Measurements from ENCODE around the gene SBF2.

SBF2 gene

GRCh38 chr11:10164621-10165020, 129.4 kb downstream of the SBF2 start:
- TF ChIP-seq POLR2AphosphoS5 (IDR thresholded peaks at IDR 0.05; ENCODE audit: low read depth, low read length), result no peak
- no peak for TF ChIP-seq TAF1 (IDR thresholded peaks at IDR 0.05; ENCODE audit: borderline replicate concordance, insufficient read depth, low read length)
- TF ChIP-seq REST (IDR thresholded peaks at IDR 0.05; ENCODE audit: insufficient read depth in 1 of 2, low read depth in 2 of 2, low read length in 2 of 2), result no peak
- no peak for TF ChIP-seq SIN3A (IDR thresholded peaks at IDR 0.05; ENCODE audit: borderline replicate concordance, insufficient read depth, low read length)
- no peak for TF ChIP-seq FOXP2 (optimal IDR thresholded peaks at IDR 0.05; ENCODE audit: borderline replicate concordance, extremely low read depth, extremely low read length, insufficient read depth)

- TF ChIP-seq FOXP2 (optimal IDR thresholded peaks at IDR 0.05; ENCODE audit: borderline replicate concordance, extremely low read depth, extremely low read length, insufficient read depth) (no peak), SIN3A (IDR thresholded peaks at IDR 0.05; ENCODE audit: borderline replicate concordance, insufficient read depth, low read length) (no peak), REST (IDR thresholded peaks at IDR 0.05; ENCODE audit: insufficient read depth in 1 of 2, low read depth in 2 of 2, low read length in 2 of 2) (no peak), POLR2AphosphoS5 (IDR thresholded peaks at IDR 0.05; ENCODE audit: low read depth, low read length) (no peak), TAF1 (IDR thresholded peaks at IDR 0.05; ENCODE audit: borderline replicate concordance, insufficient read depth, low read length) (no peak)
Measured at GRCh38 chr11:10162222-10162621, 131.8 kb downstream of the SBF2 start.

GRCh38 chr11:10160350-10160749, 133.7 kb downstream of the SBF2 start:
- TF ChIP-seq TAF1 (IDR thresholded peaks at IDR 0.05; ENCODE audit: borderline replicate concordance, insufficient read depth, low read length), result no peak
- no peak for TF ChIP-seq FOXP2 (optimal IDR thresholded peaks at IDR 0.05; ENCODE audit: borderline replicate concordance, extremely low read depth, extremely low read length, insufficient read depth)
- no peak for TF ChIP-seq SIN3A (IDR thresholded peaks at IDR 0.05; ENCODE audit: borderline replicate concordance, insufficient read depth, low read length)
- TF ChIP-seq POLR2AphosphoS5 (IDR thresholded peaks at IDR 0.05; ENCODE audit: low read depth, low read length), result no peak
- TF ChIP-seq REST (IDR thresholded peaks at IDR 0.05; ENCODE audit: insufficient read depth in 1 of 2, low read depth in 2 of 2, low read length in 2 of 2), result no peak

GRCh38 chr11:10158461-10158860, 135.6 kb downstream of the SBF2 start:
- TF ChIP-seq TAF1 (IDR thresholded peaks at IDR 0.05; ENCODE audit: borderline replicate concordance, insufficient read depth, low read length) (no peak), POLR2AphosphoS5 (IDR thresholded peaks at IDR 0.05; ENCODE audit: low read depth, low read length) (no peak), FOXP2 (optimal IDR thresholded peaks at IDR 0.05; ENCODE audit: borderline replicate concordance, extremely low read depth, extremely low read length, insufficient read depth) (no peak), REST (IDR thresholded peaks at IDR 0.05; ENCODE audit: insufficient read depth in 1 of 2, low read depth in 2 of 2, low read length in 2 of 2) (no peak), SIN3A (IDR thresholded peaks at IDR 0.05; ENCODE audit: borderline replicate concordance, insufficient read depth, low read length) (no peak)

All from PFSK-1 (cell line).